HG03521 (cell line): ENCODE measurements around the gene PEDS1.
"Not testable (repeated sequence)": the region's sequence is repeated elsewhere in the genome, so short reads cannot be mapped to it uniquely, and the experiment has no call there.

Experiments
- ATAC-seq: cut with Tn5 transposase; IDR thresholded peaks from one replicate; pipeline ENCODE4 v1.9.1; 2021; ENCODE audit warnings: mild to moderate bottlenecking, moderate library complexity; ENCODE audit not compliant: unreplicated experiment

PEDS1 gene

GRCh38 chr20:50136822-50137599, 16.5 kb downstream of the PEDS1 start:
- ATAC-seq: no peak

GRCh38 chr20:50135157-50135556, 18.4 kb downstream of the PEDS1 start:
- not testable (repeated sequence) for ATAC-seq

- ATAC-seq: no peak
These were observed 19.9 kb downstream of the PEDS1 start for GRCh38 chr20:50133474-50134217.

GRCh38 chr20:50133041-50133440, 20.5 kb downstream of the PEDS1 start:
- no peak for ATAC-seq

GRCh38 chr20:50130995-50131394, 22.5 kb downstream of the PEDS1 start:
- no peak for ATAC-seq

GRCh38 chr20:50130356-50130723, 23.2 kb downstream of the PEDS1 start:
- no peak for ATAC-seq

GRCh38 chr20:50129662-50130355, 23.7 kb downstream of the PEDS1 start:
- no peak for ATAC-seq

GRCh38 chr20:50128520-50128905, 25.0 kb downstream of the PEDS1 start:
- no peak for ATAC-seq

GRCh38 chr20:50127587-50128519, 25.7 kb downstream of the PEDS1 start:
- ATAC-seq: no peak

- no peak for ATAC-seq
These were observed 26.9 kb downstream of the PEDS1 start for GRCh38 chr20:50126662-50127061.

- ATAC-seq: no peak
These were observed 28.2 kb downstream of the PEDS1 start for GRCh38 chr20:50125279-50125678.

- ATAC-seq: no peak
These were observed 29.0 kb downstream of the PEDS1 start for GRCh38 chr20:50124496-50124895.

- ATAC-seq: no peak
These were observed 30.1 kb downstream of the PEDS1 start for GRCh38 chr20:50123418-50123817.

GRCh38 chr20:50122763-50123162, 30.8 kb downstream of the PEDS1 start:
- ATAC-seq: no peak

- ATAC-seq: no peak
These were observed 31.7 kb downstream of the PEDS1 start for GRCh38 chr20:50121858-50122271.

GRCh38 chr20:50120935-50121693, 32.4 kb downstream of the PEDS1 start:
- no peak for ATAC-seq

GRCh38 chr20:50118203-50118602, 35.3 kb downstream of the PEDS1 start:
- no peak for ATAC-seq

- no peak for ATAC-seq
These were observed 37.0 kb downstream of the PEDS1 start for GRCh38 chr20:50116368-50116999.

GRCh38 chr20:50115591-50116367, 37.7 kb downstream of the PEDS1 start:
- ATAC-seq: peak; percentile 71
